Spleen (tissue), 7 donors: ENCODE results near the gene DNAI2.

Experiments
- CTCF ChIP-seq, 11 experiments: fragments of 200-600 bp in 7 of 11; fragments of 450-650 bp in 4 of 11; sonication (generic) in 4 of 11; IDR thresholded peaks in 8 of 11; conservative IDR thresholded peaks in 3 of 11; 1 replicate in 7 of 11; 2 replicates in 4 of 11; pipeline versions ENCODE4 v1.4.0 to v1.8.0; 2016 to 2021; ENCODE audit warnings: antibody characterized with exemption in 11 of 11, inconsistent platforms in 4 of 11, mild to moderate bottlenecking in 1 of 11
- POLR2A ChIP-seq, 3 donors: fragments of 450-650 bp; IDR thresholded peaks; one replicate each; pipeline ENCODE4 v1.5.1; 2017; ENCODE audit warnings: antibody characterized with exemption in 3 of 3, mild to moderate bottlenecking in 1 of 3
- POLR2AphosphoS5 ChIP-seq, 3 donors: sonication (generic); formaldehyde crosslinking; IDR thresholded peaks; one replicate each; pipeline ENCODE4 v1.5.1; 2017; ENCODE audit warnings: antibody characterized with exemption in 3 of 3
- donor health status: DM: no; HTN: no; CAD: no; lungs with moderate emphysema.
- donor health status: DM: no; HTN: no; CAD: no.
- donor health status: DM: no; HTN: no; CAD: no.

GRCh38 chr17:74233937-74234336 lies 40.1 kb upstream of the DNAI2 start:
- TF ChIP-seq CTCF (IDR thresholded peaks at IDR 0.05 in 8 of 11, conservative IDR thresholded peaks at IDR 0.05 in 3 of 11) (no peak), POLR2A (IDR thresholded peaks at IDR 0.05) (no peak), POLR2AphosphoS5 (IDR thresholded peaks at IDR 0.05) (no peak)
